HEK293 (cell line): ENCODE measurements around the gene MYO7B.

ENCODE experiments used
- CTCF ChIA-PET: fragments of 350-600 bp; formaldehyde crosslinking; extraction: SDS; loops from one replicate; lab custom pipeline; 2021; ENCODE audit warnings: antibody characterized with exemption; lab: Yijun Ruan, JAX
- POLR2A ChIA-PET: fragments of 300-600 bp; formaldehyde crosslinking; extraction: SDS; loops from one replicate; lab custom pipeline; 2020; ENCODE audit warnings: antibody characterized with exemption, inconsistent platforms; lab: Yijun Ruan, JAX
- H3K27ac ChIP-seq: fragments of 200-500 bp; sonication (Bioruptor generic); 2 replicates; pipeline ENCODE4 v1.5.1; 2014; ENCODE audit warnings: low read depth, low read length, control low read depth, inconsistent platforms; ENCODE audit errors: extremely low read depth
- H3K36me3 ChIP-seq, 2 experiments: fragments of 200-500 bp in 1 of 2; sonication (Bioruptor generic) in 1 of 2; 1 replicate in 1 of 2; 2 replicates in 1 of 2; pipeline ENCODE4 v1.5.1; 2014 to 2017; ENCODE audit warnings: inconsistent platforms in 2 of 2, low read length in 2 of 2; ENCODE audit not compliant: control insufficient read depth in 2 of 2, insufficient read depth in 1 of 2
- H3K4me1 ChIP-seq: fragments of 200-500 bp; sonication (Bioruptor generic); 2 replicates; pipeline ENCODE4 v1.5.1; 2014; ENCODE audit warnings: mild to moderate bottlenecking, low read length, inconsistent platforms; ENCODE audit not compliant: control insufficient read depth, insufficient read depth
- H3K4me3 ChIP-seq: 2 replicates; pipeline ENCODE4 v1.5.1; 2011; ENCODE audit warnings: low read depth, mild to moderate bottlenecking, control low read depth, low read length, moderate library complexity
- H3K9me3 ChIP-seq: fragments of 200-500 bp; sonication (Bioruptor generic); 2 replicates; pipeline ENCODE4 v1.5.1; 2014; ENCODE audit warnings: low read depth, low read length, inconsistent platforms; ENCODE audit not compliant: control insufficient read depth, insufficient read depth
- AEBP2 ChIP-seq: fragments of 450-650 bp; formaldehyde crosslinking; IDR thresholded peaks from 2 replicates; pipeline ENCODE4 v1.5.1; 2016; ENCODE audit warnings: missing biosample characterization, missing genetic modification characterization, borderline replicate concordance
- CTCF ChIP-seq: fragments of 450-650 bp; formaldehyde crosslinking; IDR thresholded peaks from 2 replicates; pipeline ENCODE4 v1.5.1; 2016; ENCODE audit warnings: missing biosample characterization, missing genetic modification characterization
- HIC1 ChIP-seq: fragments of 450-650 bp; formaldehyde crosslinking; IDR thresholded peaks from 2 replicates; pipeline ENCODE4 v1.5.1; 2016; ENCODE audit warnings: missing biosample characterization, missing genetic modification characterization
- KLF1 ChIP-seq: fragments of 450-650 bp; formaldehyde crosslinking; IDR thresholded peaks from 2 replicates; pipeline ENCODE4 v1.5.1; 2016; ENCODE audit warnings: missing biosample characterization, missing genetic modification characterization
- MYNN ChIP-seq: fragments of 450-650 bp; formaldehyde crosslinking; IDR thresholded peaks from 2 replicates; pipeline ENCODE4 v1.5.1; 2016; ENCODE audit warnings: missing biosample characterization, missing genetic modification characterization, borderline replicate concordance
- ZBTB44 ChIP-seq: fragments of 450-650 bp; IDR thresholded peaks from 2 replicates; pipeline ENCODE4 v1.5.1; 2018; ENCODE audit warnings: missing biosample characterization, mild to moderate bottlenecking, missing genetic modification characterization
- ZBTB7A ChIP-seq: fragments of 450-650 bp; formaldehyde crosslinking; IDR thresholded peaks from 2 replicates; pipeline ENCODE4 v1.5.1; 2016; ENCODE audit warnings: low read depth, missing biosample characterization, missing genetic modification characterization
- ZNF24 ChIP-seq: fragments of 450-650 bp; formaldehyde crosslinking; IDR thresholded peaks from 2 replicates; pipeline ENCODE4 v1.5.1; 2016; ENCODE audit warnings: missing biosample characterization, missing genetic modification characterization
- ZNF248 ChIP-seq: fragments of 450-650 bp; formaldehyde crosslinking; IDR thresholded peaks from 2 replicates; pipeline ENCODE4 v1.5.1; 2017; ENCODE audit warnings: missing biosample characterization, missing genetic modification characterization
- ZNF324 ChIP-seq: fragments of 450-650 bp; formaldehyde crosslinking; IDR thresholded peaks from 2 replicates; pipeline ENCODE4 v1.5.1; 2016; ENCODE audit warnings: missing biosample characterization, missing genetic modification characterization
- ZNF350 ChIP-seq: fragments of 450-650 bp; formaldehyde crosslinking; IDR thresholded peaks from 2 replicates; pipeline ENCODE4 v1.5.0; 2017; ENCODE audit warnings: missing biosample characterization, mild to moderate bottlenecking, missing genetic modification characterization
- ZNF48 ChIP-seq: fragments of 450-650 bp; formaldehyde crosslinking; IDR thresholded peaks from 2 replicates; pipeline ENCODE4 v1.5.1; 2016; ENCODE audit warnings: missing biosample characterization, missing genetic modification characterization
- ZNF513 ChIP-seq: fragments of 450-650 bp; IDR thresholded peaks from 2 replicates; pipeline ENCODE4 v1.5.1; 2018; ENCODE audit warnings: missing biosample characterization, missing genetic modification characterization
- ZNF580 ChIP-seq: fragments of 450-650 bp; formaldehyde crosslinking; IDR thresholded peaks from 2 replicates; pipeline ENCODE4 v1.5.1; 2016; ENCODE audit warnings: missing biosample characterization, missing genetic modification characterization
- ZNF692 ChIP-seq: fragments of 450-650 bp; formaldehyde crosslinking; IDR thresholded peaks from 2 replicates; pipeline ENCODE4 v1.5.1; 2016; ENCODE audit warnings: missing biosample characterization, missing genetic modification characterization
- ZNF704 ChIP-seq: fragments of 450-650 bp; formaldehyde crosslinking; IDR thresholded peaks from 2 replicates; pipeline ENCODE4 v1.5.1; 2016; ENCODE audit warnings: missing biosample characterization, missing genetic modification characterization
- ZSCAN16 ChIP-seq: fragments of 450-650 bp; formaldehyde crosslinking; IDR thresholded peaks from 2 replicates; pipeline ENCODE4 v1.5.1; 2016; ENCODE audit warnings: missing biosample characterization, missing genetic modification characterization

MYO7B gene

GRCh38 chr2:127665267-127665893 is 129.9 kb downstream of the MYO7B start (continued):
- TF ChIP-seq ZNF692 (no peak), AEBP2 (tag by site-specific recombination) (no peak), KLF1 (tag by site-specific recombination) (no peak), ZBTB7A (no peak), ZBTB44 (tag by site-specific recombination) (no peak), ZNF513 (tag by site-specific recombination) (no peak)

GRCh38 chr2:127669056-127669455 is 133.6 kb downstream of the MYO7B start:
- Histone ChIP-seq H3K9me3 (no peaks in the 10 kb centered on the region), H3K4me3 (no peak overlapping the region), H3K4me1 (no peaks in the 10 kb centered on the region), H3K27ac (no peak overlapping the region), H3K36me3 (no peaks in the 10 kb centered on the region)
- no peak for TF ChIP-seq ZSCAN16 (tag by site-specific recombination)
- TF ChIP-seq ZNF324 = no peak
- no peak for TF ChIP-seq ZNF48 (tag by site-specific recombination)
- TF ChIP-seq HIC1 (tag by site-specific recombination) = no peak
- no peak for TF ChIP-seq ZNF24 (tag by site-specific recombination)
- no peak for TF ChIP-seq ZNF350 (tag by site-specific recombination)
- no peak for TF ChIP-seq ZNF580
- TF ChIP-seq CTCF (tag by site-specific recombination) = no peak
- TF ChIP-seq ZNF248 (tag by site-specific recombination) = no peak
- TF ChIP-seq MYNN (tag by site-specific recombination) = no peak
- no peak for TF ChIP-seq ZNF704 (tag by site-specific recombination)
- ChIA-PET CTCF (interaction anchor here (1.0 kb wide), 1 partner anchor 29 kb away, joined by 5 read pairs; no protein-coding TSS in a partner anchor), POLR2A (no interaction called here)
